HepG2 (cell line): Measurements from ENCODE around the gene MEX3D. TPM values are rescaled to one million over a fixed set of nuclear protein-coding genes. Genes with fewer than 3 reads are reported as not detected.

ENCODE experiments used
- ATAC-seq: fragments of 200-7000 bp; cut with Tn5 transposase; 3 replicates; pipeline ENCODE4 v1.9.1; 2020; ENCODE audit warnings: mild to moderate bottlenecking, moderate library complexity
- BruUV-seq: library from RNA; stranded (reverse); fragments of 400-500 nt; replicated peaks from 2 replicates; lab custom pipeline; 2021; lab: Mats Ljungman, UMichigan
- CTCF ChIA-PET: fragments of 300-600 bp; formaldehyde crosslinking; extraction: SDS; loops from one replicate; lab custom pipeline; 2021; ENCODE audit warnings: low total read pairs, inconsistent platforms, low intra/inter-chr PET ratio; lab: Yijun Ruan, JAX
- POLR2A ChIA-PET: fragments of 350-600 bp; sonication (Branson Sonifier 250); formaldehyde crosslinking; loops from one replicate; lab custom pipeline; 2020; ENCODE audit warnings: antibody characterized with exemption, inconsistent platforms; lab: Yijun Ruan, JAX
- DNase-seq: peaks from one replicate; pipeline ENCODE4 v3.0.0-alpha.2; 2015; ENCODE audit warnings: low spot score
- FAIRE-seq: peaks from 3 replicates; lab custom pipeline; 2011; peaks lifted over from hg19 to GRCh38; lab: Jason Lieb, UNC
- H2AFZ ChIP-seq: one replicate; pipeline ENCODE4 v1.6.1; 2011; ENCODE audit warnings: low read length, inconsistent platforms
- H3K27ac ChIP-seq: fragments of 300-600 bp; 3 replicates; pipeline ENCODE4 v1.8.0; 2011; ENCODE audit warnings: mixed run types, mild to moderate bottlenecking, mixed read lengths, low read length, inconsistent platforms; ENCODE audit not compliant: insufficient read depth; ENCODE audit errors: extremely low read length
- H3K27me3 ChIP-seq, 2 experiments: fragments of 200-600 bp in 1 of 2; 2 replicates in 1 of 2; 3 replicates in 1 of 2; pipeline versions ENCODE4 v1.6.0 to v1.8.0; 2011; ENCODE audit warnings: low read length in 2 of 2, mild to moderate bottlenecking in 2 of 2, moderate library complexity in 2 of 2, inconsistent platforms in 1 of 2; ENCODE audit not compliant: insufficient read depth in 2 of 2, control insufficient read depth in 1 of 2
- H3K36me3 ChIP-seq, 2 experiments: fragments of 200-600 bp in 1 of 2; replicated peaks in 1 of 2; 2 replicates in 1 of 2; 3 replicates in 1 of 2; pipeline versions ENCODE4 v1.5.1 to v1.8.0; 2011; ENCODE audit warnings: low read length in 2 of 2, inconsistent platforms in 1 of 2; ENCODE audit not compliant: insufficient read depth in 2 of 2, control insufficient read depth in 1 of 2
- H3K4me1 ChIP-seq: 2 replicates; pipeline ENCODE4 v1.5.1; 2012; ENCODE audit warnings: low read length, inconsistent platforms; ENCODE audit not compliant: insufficient read depth
- H3K4me2 ChIP-seq: 2 replicates; pipeline ENCODE4 v1.6.0; 2011; ENCODE audit warnings: low read depth, low read length, inconsistent platforms
- H3K4me3 ChIP-seq, 3 experiments: fragments of 200-600 bp in 1 of 3; sonication (generic), shearing (Covaris generic) in 1 of 3; replicated peaks in 1 of 3; 2 replicates each; pipeline ENCODE4 v1.5.1; 2011 to 2016; ENCODE audit warnings: low read length in 3 of 3, inconsistent platforms in 2 of 3, low read depth in 2 of 3, mild to moderate bottlenecking in 2 of 3, control low read depth in 1 of 3, mixed read lengths in 1 of 3; ENCODE audit not compliant: insufficient read depth in 1 of 3
- H3K79me2 ChIP-seq: one replicate; pipeline ENCODE4 v1.6.1; 2011; ENCODE audit warnings: low read length, inconsistent platforms; ENCODE audit not compliant: insufficient read depth
- H3K9ac ChIP-seq: 2 replicates; pipeline ENCODE4 v1.6.0; 2011; ENCODE audit warnings: mild to moderate bottlenecking, low read depth, low read length, inconsistent platforms; ENCODE audit not compliant: insufficient read depth
- H3K9me3 ChIP-seq: 2 replicates; pipeline ENCODE4 v1.5.1; 2012; ENCODE audit warnings: mild to moderate bottlenecking, low read length
- H4K20me1 ChIP-seq: 2 replicates; pipeline ENCODE4 v1.6.0; 2011; ENCODE audit warnings: inconsistent platforms, mild to moderate bottlenecking, low read length, moderate library complexity; ENCODE audit not compliant: insufficient read depth
- IKZF4 ChIP-seq: sonication (generic); formaldehyde crosslinking; IDR thresholded peaks from 2 replicates; pipeline ENCODE4 v1.5.1; 2020; ENCODE audit warnings: borderline replicate concordance, mild to moderate bottlenecking, low read depth, missing genetic modification reagents; ENCODE audit errors: not compliant biosample characterization
- ZBTB38 ChIP-seq: sonication (generic); formaldehyde crosslinking; IDR thresholded peaks from 2 replicates; pipeline ENCODE4 v1.5.1; 2020; ENCODE audit warnings: mild to moderate bottlenecking, missing genetic modification reagents
- ZNF468 ChIP-seq: sonication (generic); formaldehyde crosslinking; IDR thresholded peaks from 2 replicates; pipeline ENCODE4 v1.8.0; 2022; ENCODE audit warnings: mild to moderate bottlenecking, moderate library complexity, missing genetic modification reagents
- ZNF761 ChIP-seq: sonication (generic); formaldehyde crosslinking; conservative IDR thresholded peaks from 2 replicates; pipeline ENCODE4 v1.4.0; 2020; ENCODE audit warnings: mild to moderate bottlenecking, missing genetic modification reagents
- ZNF775 ChIP-seq: sonication (generic); formaldehyde crosslinking; IDR thresholded peaks from 2 replicates; pipeline ENCODE4 v1.4.0; 2020; ENCODE audit warnings: missing genetic modification reagents, mild to moderate bottlenecking, moderate library complexity, borderline replicate concordance
- ZNF782 ChIP-seq: sonication (generic); formaldehyde crosslinking; IDR thresholded peaks from 2 replicates; pipeline ENCODE4 v1.4.0; 2020; ENCODE audit warnings: missing genetic modification reagents, mild to moderate bottlenecking, borderline replicate concordance
- WGBS: methylation state at CpG from one replicate; pipeline ENCODE4 v1.1.6; 2017; ENCODE audit warnings: low lambda C conversion rate; 5-methylcytosine and 5-hydroxymethylcytosine counted together
- in situ Hi-C: cut with HindIII; loops from 2 replicates; pipeline ENCODE4 v1.10.0; 2017; ENCODE audit warnings: low pct_unique_long_range_greater_than_20kb; ENCODE audit not compliant: extremely low pct_ligation_motif_present
- intact Hi-C: fragments of 100-400 bp; cut with micrococcal nuclease; formaldehyde crosslinking; loops from one replicate; pipeline ENCODE4 v1.10.0; 2022; ENCODE audit not compliant: unreplicated experiment
- polyA plus RNA-seq, 8 experiments: library from polyadenylated mRNA; depleted of rRNA in 3 of 8; stranded (reverse) in 7 of 8; unstranded in 1 of 8; fragments of >200 nt; fragmentation: Illumina TruSeq in 4 of 8; extraction: Trizol in 4 of 8; gene quantifications; 2 replicates each; pipeline versions ENCODE4 v1.2.1 to v1.2.3, GENCODE V29; 2011 to 2016; ENCODE audit warnings: low read depth in 4 of 8, missing spikeins in 1 of 8, mixed read lengths in 1 of 8; ENCODE audit not compliant: insufficient read depth in 1 of 8
- total RNA-seq, 5 experiments: library from RNA; depleted of rRNA; stranded (reverse); fragments of >200 nt; fragmentation: Illumina TruSeq; extraction: Trizol; gene quantifications; 2 replicates each; pipeline ENCODE4 v1.2.3, GENCODE V29; 2016; ENCODE audit warnings: low read depth in 1 of 5
- TF ChIP-seq, protein P1 (sequence below): sonication (generic); formaldehyde crosslinking; IDR thresholded peaks from 2 replicates; pipeline ENCODE4 v1.4.0; 2020; ENCODE audit warnings: missing genetic modification reagents

MEX3D gene
- total and polyA plus RNA-seq, 2 of the 13 experiments (the other 11 are each of a cell fraction or from before 2014, with no cell fraction given): 3.6 to 17.1 TPM

DNA sequence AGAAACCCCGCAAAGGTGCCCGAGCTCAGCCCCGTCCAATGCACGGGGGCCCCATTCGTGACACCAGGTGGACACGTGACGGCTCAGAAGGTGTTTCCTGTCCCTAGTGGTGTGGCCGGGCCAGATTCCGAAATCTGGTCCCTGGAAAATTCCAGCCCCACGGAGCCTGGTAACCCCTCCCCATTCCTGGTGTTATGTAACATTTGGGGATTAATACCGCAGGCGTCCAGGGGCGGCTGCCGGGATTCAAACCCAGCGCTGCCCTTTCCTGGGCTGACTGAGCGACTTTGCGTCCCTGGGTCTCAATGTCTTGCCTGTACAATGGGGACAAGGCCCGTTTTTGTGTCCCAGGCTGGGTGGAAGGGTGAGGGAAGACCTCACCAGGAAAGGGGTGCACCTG lies 45.3 kb downstream of the MEX3D start (continued):
- TF ChIP-seq, protein P1, sequence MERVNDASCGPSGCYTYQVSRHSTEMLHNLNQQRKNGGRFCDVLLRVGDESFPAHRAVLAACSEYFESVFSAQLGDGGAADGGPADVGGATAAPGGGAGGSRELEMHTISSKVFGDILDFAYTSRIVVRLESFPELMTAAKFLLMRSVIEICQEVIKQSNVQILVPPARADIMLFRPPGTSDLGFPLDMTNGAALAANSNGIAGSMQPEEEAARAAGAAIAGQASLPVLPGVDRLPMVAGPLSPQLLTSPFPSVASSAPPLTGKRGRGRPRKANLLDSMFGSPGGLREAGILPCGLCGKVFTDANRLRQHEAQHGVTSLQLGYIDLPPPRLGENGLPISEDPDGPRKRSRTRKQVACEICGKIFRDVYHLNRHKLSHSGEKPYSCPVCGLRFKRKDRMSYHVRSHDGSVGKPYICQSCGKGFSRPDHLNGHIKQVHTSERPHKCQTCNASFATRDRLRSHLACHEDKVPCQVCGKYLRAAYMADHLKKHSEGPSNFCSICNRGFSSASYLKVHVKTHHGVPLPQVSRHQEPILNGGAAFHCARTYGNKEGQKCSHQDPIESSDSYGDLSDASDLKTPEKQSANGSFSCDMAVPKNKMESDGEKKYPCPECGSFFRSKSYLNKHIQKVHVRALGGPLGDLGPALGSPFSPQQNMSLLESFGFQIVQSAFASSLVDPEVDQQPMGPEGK (CRISPR knock-in tag): 0 out of 2 replicates have a peak, but pooled peaks have one; percentile 27
- TF ChIP-seq ZBTB38 (CRISPR knock-in tag) (no peak), ZNF468 (CRISPR knock-in tag) (no peak), IKZF4 (CRISPR knock-in tag) (no peak), ZNF775 (no peak)
- TF ChIP-seq, all 625 proteins: peak for 11

DNA sequence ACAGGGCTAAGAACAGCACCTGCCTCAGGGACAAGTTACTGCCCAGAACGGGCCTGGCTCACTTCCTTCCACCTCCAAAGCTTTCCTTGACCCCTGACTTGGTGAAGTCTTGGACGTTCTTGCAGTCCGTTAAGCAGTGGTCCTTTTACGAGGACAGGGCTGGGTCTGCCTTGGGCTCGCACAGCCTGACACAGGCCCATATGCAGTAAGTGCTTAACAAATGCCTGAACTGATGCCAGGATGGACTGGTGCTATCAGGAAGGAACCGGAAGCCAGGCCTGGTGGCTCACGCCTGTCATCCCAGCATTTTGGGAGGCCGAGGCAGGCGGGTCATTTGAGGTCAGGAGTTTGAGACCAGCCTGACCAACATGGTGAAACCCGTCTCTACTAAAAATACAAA lies 46.1 kb downstream of the MEX3D start:
- Histone ChIP-seq H3K36me3 (no peaks in the 10 kb centered on the region), H3K27me3 (peaks cover 26 to 62% of the 10 kb centered on the region in 2 experiments), H3K9me3 (no peaks in the 10 kb centered on the region), H4K20me1 (no peaks in the 10 kb centered on the region), H3K9ac (no peak overlapping the region), H3K4me1 (peaks cover 20% of the 10 kb centered on the region), H3K4me2 (no peak overlapping the region), H3K4me3 (no peak overlapping the region), H3K27ac (no peak overlapping the region), H3K79me2 (no peaks in the 10 kb centered on the region), H2AFZ (no peak overlapping the region)
- in situ Hi-C loops (no loop called here), intact Hi-C loops (no loop called here)
- POLR2A ChIA-PET: interaction anchor here (0.7 kb wide), 1 partner anchor 29 kb away, joined by 3 read pairs; no protein-coding TSS in a partner anchor
- ATAC-seq (peak; percentile 16; the same call in 2 of the 3 replicates), FAIRE-seq (no peak), DNase-seq (no peak)
- 18% methylated on average over 9 of the region's 10 CpGs for WGBS
- CTCF ChIA-PET: no interaction called here
- TF ChIP-seq ZNF761: no peak
- no peak for TF ChIP-seq ZNF782 (CRISPR knock-in tag)
- no TSS peak for BruUV-seq
